GM12864 (cell line): Measurements from ENCODE around the gene DUSP9.
A peak's percentile ranks its signal among the peaks of the same experiment; 100 is the strongest.
"Not testable (repeated sequence)": the region's sequence is repeated elsewhere in the genome, so short reads cannot be mapped to it uniquely, and the experiment has no call there.

Source experiments
- DNase-seq: peaks from one replicate; pipeline ENCODE4 v3.0.0-alpha.2; 2011; ENCODE audit warnings: low read depth
- H3K4me3 ChIP-seq: 2 replicates; pipeline ENCODE4 v1.5.1; 2011; ENCODE audit warnings: mild to moderate bottlenecking, low read depth, low read length, control low read depth
- CTCF ChIP-seq: IDR thresholded peaks from 2 replicates; pipeline ENCODE4 v1.5.1; 2011; ENCODE audit warnings: low read depth, mild to moderate bottlenecking, moderate library complexity, low read length, control low read depth, inconsistent platforms; ENCODE audit errors: missing control alignments

Gene DUSP9

GRCh38 chrX:153602601-153603000 lies 44.4 kb upstream of the DUSP9 start:
- no peak for TF ChIP-seq CTCF
- DNase-seq: no peak
- no peak overlapping the region for H3K4me3 ChIP-seq

DNA sequence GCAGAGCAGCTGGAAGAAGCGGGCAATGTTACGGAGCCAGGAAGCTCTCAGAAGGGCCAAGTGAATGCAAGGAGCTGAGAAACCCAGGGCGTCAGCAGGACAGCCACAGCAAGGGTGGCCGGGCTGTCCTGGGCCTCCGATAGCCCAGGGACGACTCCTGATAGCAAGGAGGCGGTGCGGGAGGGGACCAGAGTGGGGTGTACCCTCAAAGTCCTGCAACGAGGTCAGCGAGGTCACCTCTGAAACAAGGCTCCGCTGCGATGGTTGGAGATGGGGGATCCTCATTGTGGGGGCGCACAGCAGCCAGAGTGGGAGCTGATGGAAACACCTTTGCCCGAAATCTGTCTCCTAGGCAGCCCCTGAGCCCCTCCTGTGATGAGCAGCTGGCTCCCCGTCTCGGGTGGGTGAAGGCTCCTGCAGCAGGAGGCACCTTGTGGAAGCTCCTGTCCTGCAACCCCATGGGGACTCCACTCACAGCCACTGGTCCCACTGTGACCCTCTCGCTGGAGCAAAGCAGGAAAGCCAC lies 43.8 kb upstream of the DUSP9 start:
- TF ChIP-seq CTCF: no peak

GRCh38 chrX:153604666-153605380 lies 42.2 kb upstream of the DUSP9 start:
- H3K4me3 ChIP-seq, DNase-seq: not testable (repeated sequence)

More for the DNA sequence above, 43.8 kb upstream of the DUSP9 start:
- no peak overlapping the region for H3K4me3 ChIP-seq
- DNase-seq: no peak

- DNase-seq: no peak
- H3K4me3 ChIP-seq: no peak overlapping the region
- no peak for TF ChIP-seq CTCF
Observed at GRCh38 chrX:153606503-153606902, 40.5 kb upstream of the DUSP9 start.

GRCh38 chrX:153608376-153608775 lies 38.6 kb upstream of the DUSP9 start:
- DNase-seq: no peak
- TF ChIP-seq CTCF: no peak
- H3K4me3 ChIP-seq: no peak overlapping the region

DNA sequence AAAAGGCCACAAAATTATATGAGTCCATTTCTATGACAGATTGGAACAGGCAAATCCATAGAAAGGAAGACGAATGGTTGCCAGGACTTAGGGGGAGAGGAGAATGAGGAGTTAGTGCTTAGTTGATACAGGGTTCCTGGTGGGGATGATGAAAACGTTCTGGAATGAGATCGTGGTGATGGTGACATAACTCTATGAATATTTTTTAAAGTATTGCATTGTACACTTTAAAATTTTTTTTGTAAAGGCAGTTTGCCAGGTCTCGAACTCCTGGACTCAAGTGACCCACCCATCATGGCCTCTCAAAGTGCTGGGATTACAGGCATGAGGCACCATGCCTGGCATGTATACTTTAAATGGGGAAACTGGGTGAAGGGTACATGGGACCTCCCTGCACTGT lies 38.2 kb upstream of the DUSP9 start:
- H3K4me3 ChIP-seq: no peak overlapping the region
- no peak for TF ChIP-seq CTCF
- DNase-seq: no peak

GRCh38 chrX:153609917-153610835 lies 36.8 kb upstream of the DUSP9 start:
- DNase-seq: peak; percentile 27
- peak; percentile 82 for TF ChIP-seq CTCF
- peak overlapping the region; percentile 9 for H3K4me3 ChIP-seq
